Ovary (tissue), 9 donors: ENCODE results near the gene OSM. TPM values are rescaled to one million over a fixed set of nuclear protein-coding genes. Genes with fewer than 3 reads are reported as not detected.

ENCODE experiments used
- DNase-seq, 5 donors: peaks; one replicate each; pipeline ENCODE4 v3.0.0-alpha.2; 2019 to 2020
- H3K27ac ChIP-seq, 2 donors: fragments of 200-600 bp; one replicate each; pipeline versions ENCODE4 v1.5.1 to v1.8.0; 2019 to 2022
- H3K27me3 ChIP-seq: fragments of 200-600 bp; one replicate; pipeline ENCODE4 v1.8.0; 2022
- H3K36me3 ChIP-seq: fragments of 200-600 bp; sonication (generic); one replicate; pipeline ENCODE4 v1.5.1; 2019
- H3K4me1 ChIP-seq: one replicate; pipeline ENCODE4 v1.8.1; 2013; ENCODE audit warnings: mild to moderate bottlenecking, moderate library complexity; ENCODE audit not compliant: insufficient read depth
- H3K4me3 ChIP-seq: fragments of 200-600 bp; sonication (generic); one replicate; pipeline ENCODE4 v1.5.1; 2017
- H3K9me3 ChIP-seq, 2 donors: fragments of 200-600 bp in 1 of 2; sonication (generic) in 1 of 2; one replicate each; pipeline versions ENCODE4 v1.5.1 to v1.8.1; 2013 to 2019; ENCODE audit warnings: mild to moderate bottlenecking in 1 of 2, moderate library complexity in 1 of 2
- EP300 ChIP-seq: sonication (generic); formaldehyde crosslinking; IDR thresholded peaks from one replicate; pipeline ENCODE4 v1.6.1; 2017; ENCODE audit warnings: antibody characterized with exemption
- POLR2A ChIP-seq: fragments of 450-650 bp; IDR thresholded peaks from one replicate; pipeline ENCODE4 v1.6.1; 2017; ENCODE audit warnings: antibody characterized with exemption, mild to moderate bottlenecking, moderate library complexity
- WGBS, 3 donors: extraction: QIAGEN DNeasy Blood & Tissue Kit in 1 of 3; methylation state at CpG; one replicate each; pipeline versions ENCODE4 v1.1.5 to v1.1.7; 2013 to 2017; 5-methylcytosine and 5-hydroxymethylcytosine counted together
- intact Hi-C, 4 donors: fragments of 100-400 bp; cut with DNase I; formaldehyde crosslinking; loops; one replicate each; pipeline versions ENCODE4 v1.11.0 to v1.15.1; 2022 to 2023
- polyA plus RNA-seq, 2 donors: library from polyadenylated mRNA; stranded (reverse); fragments of 200-250 nt in 1 of 2; fragments of 350-450 nt in 1 of 2; fragmentation: Illumina TruSeq in 1 of 2; extraction: RNeasy Lipid Tissue Mini Kit (QIAGEN cat#74804) in 1 of 2; gene quantifications; one replicate each; pipeline ENCODE4 v1.2.3, GENCODE V29; 2013 to 2014
- total RNA-seq, 7 donors: library from RNA; depleted of rRNA in 2 of 7; stranded (reverse); fragments of >200 nt in 2 of 7; fragmentation: NEBNext Ultra II Directional in 3 of 7; extraction: Animal tissue kit (Norgen Biotek cat#: 25700) in 3 of 7; gene quantifications; one replicate each; pipeline versions ENCODE4 v1.1.0 to v1.2.4, GENCODE V29; 2016 to 2023
- TF ChIP-seq, protein P1 (sequence below), 3 donors: fragments of 450-650 bp in 2 of 3; fragments of 200-600 bp in 1 of 3; IDR thresholded peaks; one replicate each; pipeline versions ENCODE4 v1.5.1 to v1.8.0; 2016 to 2022; ENCODE audit warnings: antibody characterized with exemption in 3 of 3, mild to moderate bottlenecking in 1 of 3
- donor health status: DM: no; HTN: no; CAD: no; lungs with moderate emphysema.
- donor health status: DM: no; HTN: no; CAD: no.
- donor health status: Bipolar disorder and iron deficiency.
- donor health status: DM: yes; HTN: yes; CAD: no.
- donor health status: DM: no; HTN: no; CAD: no.
- donor health status: DM: yes; HTN: yes; CAD: no.

Gene OSM
- total and polyA plus RNA-seq, 9 donors: 0.46 to 4.5 (median 1.2) TPM; not detected in 2

DNA sequence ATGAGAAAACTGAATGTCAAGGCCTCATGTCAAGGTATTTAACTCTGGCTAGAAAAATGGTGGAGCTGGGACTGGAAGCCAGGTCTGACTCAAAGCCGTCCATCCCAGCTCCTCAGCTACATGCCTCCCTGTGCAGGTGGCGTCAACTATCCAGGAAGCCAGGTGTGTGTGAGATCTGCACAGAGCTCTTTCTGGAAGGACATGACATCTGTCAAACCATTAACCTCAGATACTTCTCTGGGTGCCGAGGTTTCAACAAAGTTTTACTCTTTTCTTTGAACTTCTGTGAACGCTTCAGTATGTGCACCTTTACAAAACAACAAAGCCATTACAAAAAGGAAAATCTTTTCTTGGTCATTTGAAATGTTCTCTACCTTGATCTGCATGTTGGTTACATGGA is 29.7 kb upstream of the OSM start:
- Histone ChIP-seq H3K9me3 (no peaks in the 10 kb centered on the region), H3K27ac (no peak overlapping the region), H3K4me3 (no peak overlapping the region), H3K36me3 (no peaks in the 10 kb centered on the region), H3K27me3 (no peaks in the 10 kb centered on the region), H3K4me1 (peaks cover 3% of the 10 kb centered on the region)
- TF ChIP-seq, protein P1, sequence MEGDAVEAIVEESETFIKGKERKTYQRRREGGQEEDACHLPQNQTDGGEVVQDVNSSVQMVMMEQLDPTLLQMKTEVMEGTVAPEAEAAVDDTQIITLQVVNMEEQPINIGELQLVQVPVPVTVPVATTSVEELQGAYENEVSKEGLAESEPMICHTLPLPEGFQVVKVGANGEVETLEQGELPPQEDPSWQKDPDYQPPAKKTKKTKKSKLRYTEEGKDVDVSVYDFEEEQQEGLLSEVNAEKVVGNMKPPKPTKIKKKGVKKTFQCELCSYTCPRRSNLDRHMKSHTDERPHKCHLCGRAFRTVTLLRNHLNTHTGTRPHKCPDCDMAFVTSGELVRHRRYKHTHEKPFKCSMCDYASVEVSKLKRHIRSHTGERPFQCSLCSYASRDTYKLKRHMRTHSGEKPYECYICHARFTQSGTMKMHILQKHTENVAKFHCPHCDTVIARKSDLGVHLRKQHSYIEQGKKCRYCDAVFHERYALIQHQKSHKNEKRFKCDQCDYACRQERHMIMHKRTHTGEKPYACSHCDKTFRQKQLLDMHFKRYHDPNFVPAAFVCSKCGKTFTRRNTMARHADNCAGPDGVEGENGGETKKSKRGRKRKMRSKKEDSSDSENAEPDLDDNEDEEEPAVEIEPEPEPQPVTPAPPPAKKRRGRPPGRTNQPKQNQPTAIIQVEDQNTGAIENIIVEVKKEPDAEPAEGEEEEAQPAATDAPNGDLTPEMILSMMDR (IDR thresholded peaks at IDR 0.05): no peak
- no peak for TF ChIP-seq POLR2A
- no peak for TF ChIP-seq EP300
- no peak for DNase-seq
- 91 to 95% (median 92%) methylated on average over 4 of the region's 4 CpGs for WGBS, 3 donors
- intact Hi-C loops: no loop called here

DNA sequence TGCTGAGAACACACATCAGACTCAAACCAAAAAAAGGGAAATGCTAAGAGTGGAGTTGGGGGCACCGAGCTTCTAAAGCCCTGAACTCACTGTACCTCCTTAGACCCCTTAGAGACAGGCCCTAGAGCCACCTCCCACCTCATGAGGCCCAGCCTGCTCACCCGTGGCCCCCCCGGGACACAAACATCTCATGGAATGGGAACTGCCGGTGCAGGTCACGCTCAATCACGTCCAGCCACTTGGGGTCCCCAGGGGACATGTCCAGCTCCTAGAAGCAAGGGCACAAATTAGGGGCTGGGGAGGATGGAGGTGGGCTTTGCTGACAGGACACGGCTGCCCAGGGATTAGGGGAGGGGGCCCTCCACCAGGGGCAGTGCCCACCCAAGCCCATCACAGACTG is 28.9 kb upstream of the OSM start:
- no peak for DNase-seq
- intact Hi-C loops: no loop called here
- Histone ChIP-seq H3K36me3 (no peaks in the 10 kb centered on the region), H3K9me3 (no peaks in the 10 kb centered on the region), H3K27me3 (no peaks in the 10 kb centered on the region), H3K4me3 (no peak overlapping the region), H3K4me1 (peaks cover 9% of the 10 kb centered on the region), H3K27ac (no peak overlapping the region)
- TF ChIP-seq POLR2A (no peak), EP300 (no peak)
- TF ChIP-seq, protein P1 (IDR thresholded peaks at IDR 0.05): no peak
- 66 to 78% (median 70%) methylated on average over 7 of the region's 7 CpGs for WGBS, 3 donors

DNA sequence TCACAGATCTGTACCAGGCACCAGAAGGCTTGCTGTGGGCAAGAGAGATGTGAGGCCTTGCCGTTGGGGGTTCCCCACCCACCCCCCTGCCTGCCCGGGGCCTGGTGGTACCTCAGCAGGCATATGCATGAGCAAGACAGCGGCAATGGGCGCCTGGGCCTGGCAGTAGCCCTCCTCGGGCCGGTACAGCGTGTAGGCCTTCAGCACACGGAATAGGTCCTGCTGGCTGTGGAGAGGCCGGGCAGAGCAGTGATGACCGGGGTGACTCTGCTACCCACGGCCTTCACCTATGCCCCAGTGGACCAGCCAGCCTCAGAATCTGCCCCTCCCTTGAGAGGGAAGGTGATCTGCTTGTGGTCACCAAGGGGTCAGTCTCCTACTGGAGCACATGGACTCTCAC is 28.2 kb upstream of the OSM start:
- no peaks in the 10 kb centered on the region for H3K36me3 ChIP-seq
- H3K4me1 ChIP-seq: peaks cover 15% of the 10 kb centered on the region
- 88 to 90% (median 88%) methylated on average over 8 to 11 of the region's 11 CpGs for WGBS, 3 donors
- no peaks in the 10 kb centered on the region for H3K9me3 ChIP-seq
- intact Hi-C loops: no loop called here
- no peak overlapping the region for H3K27ac ChIP-seq
- TF ChIP-seq, protein P1 (IDR thresholded peaks at IDR 0.05): no peak
- TF ChIP-seq EP300 (no peak), POLR2A (no peak)
- H3K4me3 ChIP-seq: no peak overlapping the region
- no peaks in the 10 kb centered on the region for H3K27me3 ChIP-seq
- no peak for DNase-seq

DNA sequence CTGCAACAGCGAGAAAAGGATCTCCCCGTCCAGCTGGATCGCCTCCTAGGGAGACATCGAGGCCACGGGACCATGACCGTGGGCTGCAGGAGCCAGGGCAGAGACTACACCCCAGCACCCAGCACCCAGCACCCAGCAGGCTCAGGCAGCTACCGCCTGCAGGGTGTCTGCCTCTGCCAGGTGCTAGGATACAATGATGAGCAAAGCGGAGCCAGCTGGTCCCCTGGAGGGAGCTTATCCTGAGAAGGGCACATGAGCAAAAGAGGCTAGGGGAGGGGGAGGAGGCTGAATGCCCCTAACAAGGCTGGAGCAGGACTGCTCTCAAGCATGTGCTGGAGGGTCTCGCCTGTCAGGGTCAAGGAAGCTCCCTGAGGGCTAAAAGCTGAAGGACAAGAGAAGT is 27.4 kb upstream of the OSM start:
- intact Hi-C loops: no loop called here
- no peaks in the 10 kb centered on the region for H3K27me3 ChIP-seq
- H3K27ac ChIP-seq: no peak overlapping the region
- H3K36me3 ChIP-seq: no peaks in the 10 kb centered on the region
- no peaks in the 10 kb centered on the region for H3K9me3 ChIP-seq
- peaks cover 15% of the 10 kb centered on the region for H3K4me1 ChIP-seq
- no peak overlapping the region for H3K4me3 ChIP-seq
- DNase-seq: no peak
- 89 to 95% (median 95%) methylated on average over 9 of the region's 9 CpGs for WGBS, 3 donors
- TF ChIP-seq, protein P1 (IDR thresholded peaks at IDR 0.05): no peak
- TF ChIP-seq EP300 (no peak), POLR2A (no peak)

DNA sequence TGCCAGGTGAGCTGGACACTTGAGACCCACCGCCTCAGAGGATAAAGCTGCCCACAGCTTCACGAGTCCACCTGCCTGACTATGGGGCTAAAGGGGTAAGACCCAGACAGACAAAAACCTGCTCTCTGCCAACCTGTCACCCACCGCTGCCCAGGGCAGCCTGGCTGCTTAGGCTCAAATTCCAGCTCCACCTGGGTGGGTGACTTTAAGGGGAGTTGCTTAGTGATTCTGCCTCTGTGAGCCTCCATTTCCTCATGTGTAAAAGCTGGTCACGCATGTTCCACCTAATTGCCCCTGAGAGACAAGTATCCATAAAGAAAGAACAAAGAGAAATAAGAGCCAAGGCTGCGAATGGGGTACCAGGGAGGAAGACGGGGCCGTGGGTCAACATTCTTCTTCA is 26.4 kb upstream of the OSM start:
- Histone ChIP-seq H3K36me3 (no peaks in the 10 kb centered on the region), H3K4me3 (no peak overlapping the region), H3K27me3 (no peaks in the 10 kb centered on the region), H3K4me1 (peaks cover 15% of the 10 kb centered on the region), H3K27ac (no peak overlapping the region), H3K9me3 (no peaks in the 10 kb centered on the region)
- WGBS, 3 donors: 91 to 94% (median 92%) methylated on average over 7 of the region's 7 CpGs
- DNase-seq: no peak
- TF ChIP-seq, protein P1 (IDR thresholded peaks at IDR 0.05): no peak
- TF ChIP-seq POLR2A (no peak), EP300 (no peak)
- intact Hi-C loops: no loop called here
